ENCODE data around the gene SPATA21.
"Not testable (repeated sequence)": the region's sequence is repeated elsewhere in the genome, so short reads cannot be mapped to it uniquely, and the experiment has no call there.

Gene SPATA21

DNA sequence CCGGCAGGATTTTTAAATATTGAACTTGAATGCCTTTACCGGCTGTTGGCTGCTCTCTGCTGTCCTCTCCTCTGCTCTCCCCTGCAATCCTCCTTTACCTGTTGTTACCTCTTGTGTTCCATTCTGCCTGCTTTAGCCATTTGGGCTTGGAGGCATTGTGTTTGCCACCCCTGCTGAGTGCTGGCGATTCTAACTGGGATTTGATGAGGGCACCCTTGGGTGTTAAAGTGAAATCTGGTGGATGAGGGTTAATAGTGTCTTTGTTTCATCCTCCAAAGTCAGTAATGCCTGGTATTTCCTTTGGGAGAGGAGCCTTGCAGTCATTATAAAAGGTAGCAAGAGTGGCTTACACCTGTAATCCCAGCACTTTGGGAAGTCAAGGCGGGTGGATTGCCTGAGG, 60.3 kb downstream of the SPATA21 start:
- DNase-seq = no peak

DNA sequence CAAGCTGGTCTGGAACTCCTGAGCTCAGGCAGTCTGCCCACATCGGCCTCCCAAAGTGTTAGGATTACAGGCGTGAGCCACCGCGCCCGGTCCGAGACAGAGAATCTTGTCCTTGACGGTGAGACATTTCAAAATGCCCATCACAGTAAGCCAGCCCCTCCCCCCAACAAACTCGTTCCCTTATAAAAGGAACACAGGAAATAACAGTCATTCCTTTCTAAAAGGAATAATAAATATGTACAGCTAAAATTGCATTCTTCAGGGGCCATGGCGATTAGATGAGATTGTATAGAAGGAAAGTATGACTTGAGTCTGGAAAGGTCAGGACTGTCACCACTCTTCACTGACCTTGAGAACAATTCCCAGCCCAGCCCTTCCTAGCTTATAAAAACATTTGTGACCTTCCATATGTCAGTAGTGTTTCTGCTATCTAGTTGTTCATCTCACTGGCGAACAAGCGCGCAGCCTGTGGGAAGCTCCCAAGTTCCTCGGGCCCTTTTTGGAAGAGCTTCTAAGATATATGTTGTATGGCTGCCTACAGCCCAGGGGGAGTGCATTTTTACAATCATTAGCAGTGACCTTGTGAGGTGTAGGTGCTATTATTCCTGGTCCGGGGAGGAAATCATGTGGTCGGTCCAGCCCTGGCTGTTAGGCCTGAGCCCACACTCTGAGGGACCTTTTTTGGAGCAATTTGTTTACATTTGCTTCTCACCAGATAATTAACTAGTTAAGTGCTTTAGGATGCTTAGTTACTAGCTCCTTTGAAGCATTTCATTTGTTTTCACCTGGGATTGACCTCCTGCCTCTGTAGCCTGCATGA, 61.5 kb downstream of the SPATA21 start:
- DNase-seq = no peak

DNA sequence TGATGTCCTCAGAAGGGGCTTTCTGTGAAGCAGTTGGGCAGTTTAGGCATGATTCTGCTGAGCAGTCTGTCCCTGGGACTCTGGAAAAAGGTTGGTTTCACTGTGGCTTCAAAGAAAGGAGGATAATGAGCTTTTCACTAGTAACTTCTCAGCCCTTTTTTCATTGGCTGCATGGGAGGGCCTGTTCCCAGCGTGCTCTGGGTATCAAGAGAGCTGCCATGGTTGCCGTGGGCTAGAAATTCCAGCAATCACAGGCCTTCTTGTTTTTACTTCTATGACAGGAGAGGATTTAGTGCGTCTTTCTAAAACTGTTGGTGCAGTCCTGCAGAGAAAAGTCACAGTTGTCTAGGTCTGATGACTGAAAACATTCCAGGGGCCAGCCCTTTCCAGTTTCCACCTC, 63.0 kb downstream of the SPATA21 start:
- DNase-seq = no peak

DNA sequence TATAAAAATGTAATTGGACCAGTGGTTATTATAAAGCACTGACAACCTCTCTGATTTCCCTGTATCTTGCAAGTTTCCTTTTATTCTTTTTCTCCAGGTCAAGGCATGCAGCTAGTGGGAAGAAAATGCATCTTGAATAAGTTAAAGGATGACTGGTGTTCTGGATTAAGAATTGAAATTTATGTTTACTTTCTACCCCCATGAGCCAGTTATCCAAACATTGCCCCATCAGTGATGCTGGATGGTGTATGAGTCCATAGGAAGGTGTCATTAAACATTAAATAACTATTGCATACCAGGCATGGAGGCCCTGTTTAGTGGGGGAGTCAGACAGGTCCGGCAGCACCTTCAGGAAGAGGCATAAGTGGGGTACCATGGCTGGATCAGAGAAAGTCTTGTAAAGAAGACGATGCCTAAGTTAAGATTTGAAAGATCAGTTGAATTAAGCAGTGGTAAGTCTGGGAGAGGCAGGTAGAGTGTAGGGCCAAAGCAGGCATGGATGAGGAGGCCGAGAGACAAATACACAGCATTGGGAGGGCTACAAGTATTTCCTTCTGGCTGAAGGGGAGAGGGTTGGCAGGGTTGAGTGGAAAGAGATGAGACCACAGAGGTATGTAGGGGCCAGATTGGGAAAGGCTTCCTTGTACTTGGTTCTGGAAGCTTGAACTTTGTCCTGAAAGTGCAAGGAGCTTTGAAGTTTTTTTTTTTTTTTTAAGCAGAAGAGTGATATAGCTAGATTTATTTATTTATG, 64.5 kb downstream of the SPATA21 start:
- no peak for DNase-seq

DNA sequence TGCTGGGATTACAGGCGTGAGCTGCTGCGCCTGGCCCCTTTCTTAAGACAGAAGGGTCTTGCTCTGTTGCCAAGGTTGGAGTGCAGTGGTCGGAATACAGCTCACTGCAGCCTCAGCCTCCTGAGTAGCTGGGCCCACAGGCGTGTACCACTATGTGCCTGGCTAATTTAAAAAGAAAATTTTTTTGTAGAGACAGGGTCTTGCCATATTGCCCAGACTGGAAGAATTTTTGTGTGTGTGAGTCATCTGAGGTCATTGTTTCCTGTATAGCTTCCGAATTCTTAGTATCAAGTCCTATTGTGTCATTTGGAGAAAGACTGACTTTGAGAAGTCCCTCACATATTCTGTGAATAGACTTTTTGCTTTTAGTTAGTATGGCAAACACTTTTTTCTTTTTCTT, 65.5 kb downstream of the SPATA21 start:
- DNase-seq = no peak

DNA sequence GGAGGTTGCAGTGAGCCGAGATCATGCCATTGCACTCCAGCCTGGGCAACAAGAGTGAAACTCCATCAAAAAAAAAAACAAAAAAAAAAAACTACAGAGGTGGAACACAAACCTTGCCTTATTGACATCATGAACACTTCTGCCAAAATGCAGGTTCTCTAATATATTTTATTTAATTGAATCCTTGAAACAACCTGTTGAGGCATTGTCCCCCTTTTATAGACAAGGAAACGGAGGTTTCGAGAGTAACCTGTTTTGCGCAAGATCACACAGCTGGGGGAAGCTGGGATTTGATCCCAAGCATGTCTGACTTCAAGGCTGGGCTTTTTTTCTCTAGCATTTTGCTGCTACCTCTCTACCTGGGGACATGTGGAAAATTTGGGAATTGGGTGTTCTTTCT, 67.4 kb downstream of the SPATA21 start:
- DNase-seq = no peak

DNA sequence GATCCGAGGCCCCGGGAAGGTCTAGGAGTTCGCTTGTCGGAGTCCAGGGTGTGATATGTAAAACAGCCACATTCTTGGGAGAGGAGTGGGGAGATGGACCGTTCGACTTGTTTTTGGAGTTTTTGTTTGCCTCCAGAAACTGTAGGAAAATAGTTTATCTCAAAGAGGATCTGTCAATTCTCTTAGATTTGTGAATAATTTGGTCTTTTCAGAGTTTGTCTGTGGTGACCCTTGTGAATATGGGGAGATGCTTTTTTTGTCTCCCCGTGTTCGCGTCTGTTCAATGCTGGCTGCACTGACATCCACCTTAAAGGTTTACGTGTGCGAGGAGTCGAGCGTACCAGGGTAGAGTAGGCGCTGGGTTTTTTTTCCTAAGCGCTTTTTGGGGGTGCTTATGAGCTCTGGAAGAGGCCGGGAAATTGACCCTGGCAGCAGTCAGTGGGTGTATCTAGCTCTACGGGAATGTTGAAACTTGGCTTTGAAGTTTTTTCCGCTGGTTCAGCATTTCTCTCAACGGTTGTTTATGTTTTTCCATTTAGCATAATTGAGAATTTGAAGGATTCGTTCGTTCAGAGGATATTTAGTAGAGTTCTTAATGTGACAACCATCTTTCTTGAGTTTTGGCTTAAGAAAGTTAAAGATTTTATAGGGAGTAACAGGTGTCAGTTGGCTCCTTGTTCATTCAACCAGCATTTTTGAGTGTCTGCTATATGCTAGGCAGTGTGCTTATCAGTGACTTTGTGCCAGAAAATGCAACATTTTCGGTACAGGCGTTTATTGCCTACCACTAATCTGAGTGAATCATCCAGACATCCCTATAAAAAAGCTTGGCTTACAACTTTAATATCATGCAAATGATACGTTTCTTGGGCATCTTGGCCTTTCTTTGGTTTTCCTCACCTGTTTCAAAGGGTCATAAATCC, 69.0 kb downstream of the SPATA21 start:
- DNase-seq = no peak

DNA sequence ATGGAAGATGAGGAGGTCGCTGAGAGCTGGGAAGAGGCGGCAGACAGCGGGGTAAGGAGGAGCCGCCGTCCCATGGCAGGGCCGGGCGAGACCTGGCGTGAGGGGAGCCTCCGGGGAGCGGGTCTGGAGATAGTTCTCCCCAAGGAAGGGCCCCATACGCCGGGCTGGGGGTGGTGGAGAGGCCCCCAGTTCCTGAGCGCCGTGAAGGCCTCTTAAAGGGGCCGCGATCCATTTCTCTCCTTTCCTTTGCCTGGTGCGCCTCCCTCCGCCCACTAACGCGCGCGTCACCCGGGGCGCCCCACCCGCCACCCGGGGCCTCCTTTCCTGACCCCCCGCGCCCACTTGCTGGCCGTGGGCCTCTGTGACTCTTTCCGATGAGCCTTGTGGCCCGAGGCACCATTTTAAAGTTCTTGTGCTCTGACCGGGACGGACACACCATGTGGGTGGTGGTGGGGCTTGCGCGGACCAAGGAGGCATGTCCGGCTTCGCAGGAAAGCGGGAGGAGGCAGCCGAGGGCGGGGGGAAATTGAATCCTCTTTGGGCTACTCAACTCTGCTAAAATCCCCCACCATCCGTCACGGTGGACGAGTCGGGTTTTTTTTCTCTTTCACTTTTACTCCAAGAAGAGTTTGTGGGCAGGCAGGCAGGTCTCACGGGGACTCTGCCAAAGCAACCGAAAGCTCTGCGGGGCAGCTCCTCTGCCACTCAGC, 69.8 kb downstream of the SPATA21 start:
- peak; percentile 67 to 69 for DNase-seq

DNA sequence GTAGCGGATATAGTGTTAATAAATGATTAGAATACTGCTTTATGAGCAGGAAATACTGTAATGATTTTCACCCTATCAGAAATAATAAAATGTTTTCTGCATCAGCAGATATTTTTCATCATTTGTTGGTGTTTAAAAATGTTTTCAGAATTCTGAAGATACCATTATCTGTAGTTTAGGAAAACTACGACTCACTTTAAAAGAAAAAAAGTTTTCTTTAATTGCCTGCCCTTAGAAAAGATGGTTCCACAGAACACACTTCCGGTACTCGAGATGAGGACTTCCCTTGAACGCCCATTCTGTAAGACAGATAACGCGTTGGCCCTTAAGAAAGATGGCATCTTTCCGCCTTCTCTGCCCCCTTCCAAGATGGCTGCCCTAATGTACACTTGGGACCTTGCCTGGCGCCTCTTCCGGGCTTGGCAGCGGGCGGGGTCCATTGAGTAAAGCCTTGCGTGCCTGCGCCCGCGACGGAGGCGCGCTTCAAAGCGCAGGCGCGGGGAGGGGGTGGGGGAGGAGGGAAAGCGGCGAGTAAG, 70.4 kb downstream of the SPATA21 start, which contains the start of gene SZRD1:
Gene SZRD1, plus strand, starts transcription at position 521 of the 536 bp plus-strand sequence. CDS start 16 bp downstream, outside the sequence.
- DNase-seq = peak; percentile 97 to 98

DNA sequence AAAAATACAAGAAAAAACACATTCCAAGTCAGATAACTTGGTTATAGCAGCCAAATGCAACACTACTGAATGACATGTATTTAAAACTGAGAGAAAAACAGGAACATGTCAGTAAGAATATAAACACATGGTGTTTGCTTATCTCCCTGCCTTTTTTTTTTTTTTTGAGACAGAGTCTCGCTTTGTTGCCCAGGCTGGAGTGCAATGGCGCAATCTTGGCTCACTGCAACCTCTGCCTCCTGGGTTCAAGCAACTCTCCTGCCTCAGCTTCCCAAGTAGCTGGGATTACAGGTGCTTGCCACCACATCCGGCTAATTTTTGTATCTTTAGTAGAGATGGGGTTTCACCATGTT, 72.1 kb downstream of the SPATA21 start:
- not testable (repeated sequence) for DNase-seq

DNA sequence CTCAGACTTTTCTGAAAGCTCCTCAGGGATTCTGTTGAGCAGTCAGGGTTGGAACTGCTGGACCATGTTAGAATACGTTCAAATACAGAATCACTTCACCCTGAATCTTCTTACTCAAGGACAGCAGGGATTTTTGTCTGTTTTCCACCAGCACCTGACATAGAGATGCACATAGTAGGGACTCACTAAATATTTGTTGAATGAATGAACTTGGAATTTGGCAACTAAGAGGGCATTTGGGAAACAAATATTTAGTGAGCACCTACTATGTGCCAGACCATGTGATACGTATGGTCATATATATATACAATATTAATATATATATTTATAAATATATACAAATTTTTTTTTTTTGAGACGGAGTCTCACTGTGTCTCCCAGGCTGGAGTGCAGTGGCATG, 80.4 kb downstream of the SPATA21 start:
- DNase-seq = no peak

DNA sequence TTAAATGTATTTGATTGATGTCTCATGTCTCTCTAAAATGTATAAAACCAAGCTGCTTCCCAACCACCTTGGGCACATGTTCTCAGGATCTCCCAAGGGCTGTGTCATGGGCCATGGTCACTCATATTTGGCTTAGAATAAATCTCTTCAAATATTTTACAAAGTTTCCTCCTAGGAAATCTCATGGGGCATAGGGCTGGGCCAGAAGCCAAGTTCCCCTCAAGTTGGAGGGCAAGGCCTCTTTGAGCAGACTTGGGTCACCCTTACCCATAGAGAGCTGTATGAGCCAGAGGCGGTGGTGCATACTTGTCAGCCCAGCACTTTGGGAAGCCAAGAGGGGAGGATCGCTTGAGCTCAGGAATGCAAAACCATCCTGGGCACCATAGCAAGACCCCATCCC, 82.6 kb downstream of the SPATA21 start:
- no peak for DNase-seq

DNA sequence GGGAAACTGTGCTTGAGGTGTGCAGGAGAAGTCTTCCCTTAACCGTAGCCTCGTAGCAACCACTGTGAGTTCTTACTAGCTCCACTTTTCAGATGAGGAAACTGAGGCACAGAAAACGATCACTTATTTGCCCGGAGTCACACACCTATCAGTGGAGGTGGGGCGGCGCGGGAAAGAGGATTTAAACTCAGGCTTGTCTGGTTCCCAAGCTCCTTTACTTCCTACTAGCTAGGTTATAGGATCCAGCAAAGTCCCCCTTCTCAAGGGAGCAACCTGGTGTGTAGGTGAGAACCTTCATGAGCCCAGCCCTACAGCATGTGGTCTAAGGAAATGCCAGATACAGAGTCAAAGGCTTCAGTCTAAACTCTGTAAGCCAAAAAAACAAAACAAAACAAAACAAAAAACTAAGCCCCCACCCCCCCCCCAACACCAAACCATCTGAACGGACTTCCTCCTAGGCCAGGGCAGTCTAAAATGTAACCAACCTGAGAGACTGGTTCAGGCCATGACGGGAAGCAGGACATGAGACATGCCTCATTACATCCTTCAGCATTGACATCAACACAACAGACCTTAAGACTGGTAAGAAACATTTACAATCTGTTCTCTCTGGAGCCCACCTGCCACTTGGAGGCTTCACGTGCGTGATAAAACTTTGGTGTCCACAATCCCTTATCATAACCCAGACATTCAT, 84.2 kb downstream of the SPATA21 start:
- no peak for DNase-seq

DNA sequence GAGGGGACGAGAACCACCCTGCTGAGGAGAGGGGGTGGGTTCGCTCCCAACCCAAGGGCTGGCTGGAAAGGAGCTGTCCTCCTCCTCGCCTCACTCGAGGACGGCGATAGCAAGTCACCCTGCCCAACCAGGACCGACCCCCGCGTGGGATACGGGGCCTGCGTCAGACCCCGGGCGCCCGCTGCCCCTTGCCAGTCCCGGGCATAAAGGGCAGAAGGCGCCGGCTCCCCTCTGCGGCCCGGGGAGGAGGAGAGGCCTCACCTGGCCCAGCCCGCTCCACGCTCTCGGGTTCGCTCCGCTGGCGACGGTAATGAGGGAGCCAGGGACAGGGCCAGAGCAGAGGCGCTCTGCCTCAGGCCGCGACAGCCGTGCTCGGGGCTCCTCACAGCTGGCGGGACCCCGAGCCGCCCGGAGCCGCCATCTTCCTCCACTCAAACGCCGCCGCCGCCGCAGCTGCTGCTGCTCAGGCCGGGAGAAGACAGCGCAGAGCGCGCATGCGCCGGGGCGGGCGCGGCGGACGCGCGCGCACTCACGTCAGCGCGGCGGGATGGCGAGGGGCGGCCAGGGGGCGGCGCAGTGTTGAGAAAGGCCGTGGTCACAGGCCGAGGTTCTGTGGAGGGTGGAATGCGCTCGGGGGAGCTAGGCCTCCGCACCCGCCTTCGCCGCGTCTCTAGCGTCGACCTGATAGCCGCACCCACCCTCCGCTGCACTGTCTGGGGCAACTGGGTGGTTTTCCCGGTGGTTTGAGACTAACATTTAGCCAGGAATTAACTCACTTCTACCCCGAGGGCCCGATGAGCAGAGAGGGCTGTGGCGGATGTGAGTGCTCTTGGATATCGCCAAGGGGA, 85.0 kb downstream of the SPATA21 start, which contains the start of gene FBXO42:
Gene FBXO42, minus strand, starts transcription at position 487 of the 848 bp plus-strand sequence. CDS start 37,062 bp downstream, outside the sequence.
- peak; percentile 80 to 88 for DNase-seq

DNA sequence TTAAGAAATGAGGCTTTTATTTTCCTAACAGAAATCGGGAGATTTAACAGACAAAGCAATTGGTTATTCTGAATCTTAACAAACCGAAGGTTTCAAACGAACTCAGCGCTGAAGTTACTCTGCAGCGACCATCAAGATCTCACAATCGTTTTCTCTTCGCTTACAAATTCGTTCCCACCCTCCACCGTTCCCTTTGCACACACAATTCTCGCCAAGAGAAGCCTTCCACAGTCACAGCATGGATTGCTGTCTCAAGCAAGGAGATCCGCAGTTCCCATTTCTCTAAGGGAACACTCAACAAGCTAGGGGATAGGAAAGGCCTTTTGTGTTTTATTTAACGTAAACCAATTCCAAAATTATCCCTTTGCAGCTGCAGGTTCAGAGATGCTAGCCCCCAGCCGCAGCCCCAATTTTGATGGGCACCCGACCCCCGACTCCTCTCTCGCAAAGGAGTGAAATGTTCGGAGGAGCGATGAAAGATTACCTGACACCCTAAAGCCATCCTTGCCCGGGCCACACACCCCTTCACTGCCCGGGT, 85.7 kb downstream of the SPATA21 start:
- DNase-seq = no peak

DNA sequence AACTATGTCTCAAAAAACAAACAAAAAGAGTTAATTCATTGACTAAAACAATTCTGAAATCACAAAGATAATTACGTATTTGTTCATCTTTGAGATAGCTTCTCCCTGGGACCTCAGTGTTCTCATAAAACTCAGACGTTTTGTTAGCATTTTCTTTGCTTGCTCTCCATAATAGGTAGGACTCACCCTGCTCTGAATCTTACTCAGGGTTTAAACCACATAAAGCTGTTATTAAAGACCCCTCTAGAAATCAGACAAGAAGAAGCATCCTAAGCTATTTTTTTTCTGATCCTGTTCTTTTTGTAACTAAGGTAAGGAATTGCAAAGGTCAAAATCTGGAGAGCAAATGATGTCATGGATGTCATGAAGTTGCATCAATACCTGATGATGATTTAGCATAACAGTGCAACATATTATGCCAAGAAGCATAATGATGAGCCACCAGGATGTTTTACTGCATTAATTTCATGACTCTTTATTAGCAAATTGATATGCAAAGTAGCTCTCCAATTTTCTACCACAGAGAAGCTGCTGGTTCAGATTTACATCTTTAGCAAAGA, 87.3 kb downstream of the SPATA21 start:
- DNase-seq = no peak

Data from NCI-H1930 (cell line).